ENCODE measurements around the gene KCNQ5.

- TF ChIP-seq CTCF (IDR thresholded peaks at IDR 0.05): no peak
- TF ChIP-seq POLR2A (IDR thresholded peaks at IDR 0.05): no peak
These were observed 428.8 kb downstream of the KCNQ5 start for GRCh38 chr6:73050706-73051105.

Data from suprapubic skin (tissue), 3 donors.